ENCODE measurements around the gene ABHD15. TPM values are rescaled to one million over a fixed set of nuclear protein-coding genes. Genes with fewer than 3 reads are reported as not detected.

Gene ABHD15
- total RNA-seq, 4 donors from 2014 or later = 5.4 to 12.6 (median 11.1) TPM

GRCh38 chr17:29613856-29614255 lies 47.0 kb upstream of the ABHD15 start:
- no peak for ATAC-seq
- peak overlapping the region in 3 of 4 donors; percentile 16 to 71 (median 68) for H3K27ac ChIP-seq
- 18 to 20% methylated on average over 7 to 11 of the region's 13 CpGs for WGBS, 2 donors (ENCODE audit: low coverage in 1 of 2)

GRCh38 chr17:29613352-29613837 lies 46.6 kb upstream of the ABHD15 start:
- Histone ChIP-seq H3K36me3 (peaks cover 0 to 9% of the 10 kb centered on the region in 2 donors), H3K27ac (peak overlapping the region in 3 of 4 donors; percentile 58 to 71 (median 68)), H3K27me3 (no peaks in the 10 kb centered on the region), H3K9me3 (no peaks in the 10 kb centered on the region), H3K4me1 (peaks cover 4 to 58% (median 54%) of the 10 kb centered on the region in 3 donors), H3K4me3 (peak overlapping the region in 1 of 2 donors; percentile 43)
- 0 to 5% methylated on average over 1 to 7 of the region's 50 CpGs for WGBS, 2 donors (ENCODE audit: low coverage in 1 of 2)
- TF ChIP-seq CTCF (IDR thresholded peaks at IDR 0.05) (peak in 3 of 4 experiments; percentile 87 to 94 (median 93)), EP300 (IDR thresholded peaks at IDR 0.05) (no peak), POLR2AphosphoS5 (IDR thresholded peaks at IDR 0.05) (peak; percentile 43)
- peak; percentile 83 for ATAC-seq

More at GRCh38 chr17:29613856-29614255, 47.0 kb upstream of the ABHD15 start:
- no peak for TF ChIP-seq CTCF (IDR thresholded peaks at IDR 0.05)
- no peak for TF ChIP-seq POLR2AphosphoS5 (IDR thresholded peaks at IDR 0.05)
- no peak for TF ChIP-seq EP300 (IDR thresholded peaks at IDR 0.05)
- H3K36me3 ChIP-seq = peaks cover 0 to 6% of the 10 kb centered on the region in 2 donors
- peaks cover 4 to 63% (median 58%) of the 10 kb centered on the region in 3 donors for H3K4me1 ChIP-seq
- peak overlapping the region in 1 of 2 donors; percentile 43 for H3K4me3 ChIP-seq
- no peaks in the 10 kb centered on the region for H3K9me3 ChIP-seq
- no peaks in the 10 kb centered on the region for H3K27me3 ChIP-seq

GRCh38 chr17:29612404-29613280 lies 45.8 kb upstream of the ABHD15 start:
- H3K36me3 ChIP-seq = peaks cover 0 to 9% of the 10 kb centered on the region in 2 donors
- TF ChIP-seq POLR2A (IDR thresholded peaks at IDR 0.05) (no peak), EP300 (IDR thresholded peaks at IDR 0.05) (no peak), CTCF (IDR thresholded peaks at IDR 0.05) (no peak), POLR2AphosphoS5 (IDR thresholded peaks at IDR 0.05) (no peak)
- WGBS, 2 donors (ENCODE audit: low coverage in 1 of 2) = no CpG with 5 or more reads among the region's 85 CpGs
- H3K4me1 ChIP-seq = peaks cover 4 to 51% (median 47%) of the 10 kb centered on the region in 3 donors
- no peak for ATAC-seq
- H3K4me3 ChIP-seq = peak overlapping the region in 1 of 2 donors; percentile 43
- H3K27ac ChIP-seq = peak overlapping the region in 3 of 4 donors; percentile 58 to 71 (median 68)
- no peaks in the 10 kb centered on the region for H3K9me3 ChIP-seq
- no peaks in the 10 kb centered on the region for H3K27me3 ChIP-seq

GRCh38 chr17:29612094-29612403 lies 45.2 kb upstream of the ABHD15 start:
- WGBS, 2 donors (ENCODE audit: low coverage in 1 of 2) = 78% methylated on average over 5 of the region's 12 CpGs; no CpG with 5 or more reads in 1 of the 2 donors
- no peak for ATAC-seq
- no peak overlapping the region for H3K4me3 ChIP-seq
- TF ChIP-seq EP300 (IDR thresholded peaks at IDR 0.05) (no peak), POLR2AphosphoS5 (IDR thresholded peaks at IDR 0.05) (no peak), POLR2A (IDR thresholded peaks at IDR 0.05) (no peak), CTCF (IDR thresholded peaks at IDR 0.05) (no peak)
- peaks cover 4 to 45% (median 41%) of the 10 kb centered on the region in 3 donors for H3K4me1 ChIP-seq
- no peak overlapping the region for H3K27ac ChIP-seq
- peaks cover 0 to 9% of the 10 kb centered on the region in 2 donors for H3K36me3 ChIP-seq
- no peaks in the 10 kb centered on the region for H3K27me3 ChIP-seq
- no peaks in the 10 kb centered on the region for H3K9me3 ChIP-seq
